NCI-H2107 treated with DMSO at 0.1 percent for 48 hours (cell line): Measurements from ENCODE around the gene FAM131B.
"Not testable (repeated sequence)": the region's sequence is repeated elsewhere in the genome, so short reads cannot be mapped to it uniquely, and the experiment has no call there.

ENCODE experiments used
- DNase-seq: peaks from one replicate; lab custom pipeline; 2025; ENCODE audit not compliant: unreplicated experiment; lab: John Stamatoyannopoulos, UW

FAM131B gene

DNA sequence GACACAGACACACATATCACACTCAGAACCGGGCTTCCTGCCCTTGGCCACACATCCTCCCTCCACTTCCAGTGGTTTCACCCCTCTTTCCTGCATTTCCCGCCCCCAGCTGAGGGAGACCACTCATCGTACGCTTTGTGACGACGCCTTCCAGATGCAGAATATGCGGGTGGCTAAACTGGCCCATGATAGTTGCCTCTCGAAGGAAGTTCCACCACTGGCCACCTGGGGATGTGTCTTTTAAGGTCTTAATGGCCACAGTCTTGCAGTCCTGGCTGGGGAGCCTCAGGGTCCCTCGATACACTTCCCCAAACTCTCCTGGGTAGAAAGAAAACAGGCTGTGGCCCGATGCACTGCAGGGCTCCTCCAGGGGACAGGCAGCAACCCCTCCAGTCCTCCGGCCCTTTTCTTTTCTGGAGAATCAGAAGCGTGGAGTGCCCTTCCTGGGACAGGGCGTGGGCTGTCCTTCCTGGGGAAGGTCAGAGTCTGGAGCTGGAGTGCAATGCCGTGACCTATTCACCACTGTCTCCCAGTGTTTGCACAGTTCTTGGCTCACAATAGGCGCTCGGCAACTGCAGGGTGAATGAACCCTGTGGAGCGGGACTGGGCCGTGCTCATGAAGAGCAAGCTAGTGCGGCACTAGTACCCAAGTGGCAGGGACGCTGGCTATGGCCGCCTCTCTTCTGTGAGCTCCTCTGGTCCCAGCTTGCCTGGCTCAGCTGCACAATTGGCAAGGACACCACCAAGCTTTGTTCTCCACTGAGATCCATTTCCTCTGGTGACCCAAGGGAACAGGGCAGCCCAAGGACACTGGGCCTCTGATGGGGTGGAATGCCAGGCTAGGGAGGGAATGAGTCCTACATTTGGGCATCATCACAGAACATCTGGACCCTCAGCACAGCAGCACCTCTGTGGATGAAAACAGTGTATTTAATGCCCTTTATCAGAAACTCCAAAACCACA lies 33.0 kb upstream of the FAM131B start:
- DNase-seq = no peak

DNA sequence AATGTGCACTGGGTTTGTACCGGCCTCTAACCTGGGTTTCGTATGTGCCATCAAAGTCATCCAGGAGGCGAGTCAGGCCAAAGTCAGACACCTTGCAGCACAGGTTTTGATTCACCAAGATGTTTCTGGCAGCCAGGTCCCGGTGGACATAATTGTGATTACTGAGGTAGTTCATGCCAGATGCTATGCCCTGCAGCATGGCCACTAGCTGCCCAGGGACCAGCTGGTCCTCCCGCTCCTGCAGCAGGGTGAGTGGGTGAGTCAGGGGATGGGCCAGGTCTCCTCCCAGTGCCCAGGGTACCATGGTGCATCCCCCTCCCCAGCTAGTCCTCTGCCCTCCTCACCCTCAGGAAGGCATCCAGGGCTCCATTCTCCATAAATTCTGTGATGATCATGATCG lies 32.3 kb upstream of the FAM131B start:
- DNase-seq = no peak

DNA sequence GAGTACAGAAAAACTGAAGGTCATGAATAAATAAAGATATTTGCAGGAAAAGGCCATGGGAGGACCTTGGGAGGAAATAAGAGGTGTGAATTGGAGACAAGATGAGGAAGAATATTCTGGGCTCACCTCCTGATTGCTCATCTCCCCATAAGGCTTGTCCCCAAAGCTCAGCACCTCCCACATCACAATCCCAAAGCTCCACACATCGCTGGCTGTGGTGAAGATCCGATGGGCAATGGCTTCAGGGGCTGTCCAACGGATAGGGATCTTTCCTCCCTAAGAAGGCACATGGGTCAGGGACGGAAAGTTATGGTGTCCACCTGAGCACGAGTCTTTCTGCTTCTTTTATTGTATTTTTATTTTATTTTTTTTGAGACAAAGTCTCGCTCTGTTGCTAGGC lies 31.6 kb upstream of the FAM131B start:
- no peak for DNase-seq

DNA sequence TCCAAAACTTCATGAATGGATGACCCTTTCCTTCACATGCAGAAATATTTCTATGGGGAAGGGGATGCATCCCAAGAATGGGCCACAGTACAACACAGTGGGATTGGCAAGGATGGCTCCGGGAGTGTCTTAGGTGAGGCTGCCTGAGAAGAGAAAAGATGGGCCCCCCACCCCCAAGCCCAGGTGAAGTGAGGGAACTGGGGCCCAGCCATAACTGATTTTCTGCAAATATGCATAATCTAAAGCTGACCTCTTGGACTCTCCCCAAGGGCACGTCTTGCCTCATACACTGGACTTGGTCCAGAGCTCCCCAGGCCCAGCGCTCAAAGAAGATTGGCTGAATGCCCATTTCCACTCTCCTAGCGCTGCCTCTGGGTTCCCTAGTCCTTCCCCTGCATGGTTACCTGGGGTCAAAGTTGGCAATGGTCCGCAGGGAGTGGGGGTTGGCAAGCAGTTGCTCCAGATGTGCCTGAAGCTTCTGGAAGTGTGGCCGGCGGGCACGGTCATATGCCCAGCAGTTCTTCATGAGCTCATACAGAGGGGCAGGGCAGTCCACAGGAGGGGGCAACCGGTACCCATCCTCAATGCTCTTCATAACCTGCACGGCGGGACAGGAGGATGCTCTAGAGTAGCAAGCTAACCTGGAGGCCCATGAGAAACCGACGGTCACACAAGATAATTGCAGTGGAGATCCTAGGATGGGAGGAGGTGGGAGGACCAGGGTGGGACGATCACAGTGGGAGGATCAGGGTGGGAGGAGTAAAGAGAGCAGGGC lies 30.9 kb upstream of the FAM131B start:
- no peak for DNase-seq

DNA sequence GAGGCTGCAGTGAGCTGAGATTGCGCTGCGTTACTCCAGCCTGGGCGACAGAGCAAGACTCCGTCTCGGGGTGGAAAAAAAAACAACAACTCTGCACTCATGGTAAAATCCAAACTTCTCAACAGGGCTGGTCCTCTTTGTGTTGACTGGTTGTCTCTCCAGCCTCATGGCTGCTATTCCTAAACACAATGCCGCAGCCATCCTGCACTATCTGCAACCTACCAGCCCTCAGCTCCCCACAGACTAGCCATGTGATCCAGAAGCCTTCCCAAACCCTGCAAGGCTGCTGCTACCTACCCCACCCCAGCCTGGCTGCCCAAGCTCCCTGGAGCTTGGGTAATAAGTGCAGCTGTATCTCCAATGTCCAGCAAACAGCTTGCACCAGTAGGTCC lies 30.4 kb upstream of the FAM131B start:
- DNase-seq = no peak

DNA sequence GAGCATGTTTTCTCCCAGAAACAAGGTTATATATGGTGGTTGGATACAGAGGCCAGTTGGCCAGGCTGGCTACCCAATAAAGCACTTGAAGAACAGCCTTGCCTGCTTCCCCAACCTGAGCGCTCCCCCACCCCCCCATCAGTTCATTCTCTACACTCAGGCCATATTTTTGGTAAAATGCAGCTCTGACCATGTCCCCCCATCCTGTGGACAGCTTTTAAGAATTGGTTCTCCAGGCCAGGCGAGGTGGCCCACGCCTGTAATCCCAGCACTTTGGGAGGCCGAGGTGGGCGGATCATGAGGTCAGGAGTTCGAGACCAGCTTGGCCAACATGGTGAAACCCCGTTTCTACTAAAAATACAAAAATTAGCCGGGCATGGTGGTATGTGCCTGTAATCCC lies 29.9 kb upstream of the FAM131B start:
- DNase-seq = not testable (repeated sequence)

DNA sequence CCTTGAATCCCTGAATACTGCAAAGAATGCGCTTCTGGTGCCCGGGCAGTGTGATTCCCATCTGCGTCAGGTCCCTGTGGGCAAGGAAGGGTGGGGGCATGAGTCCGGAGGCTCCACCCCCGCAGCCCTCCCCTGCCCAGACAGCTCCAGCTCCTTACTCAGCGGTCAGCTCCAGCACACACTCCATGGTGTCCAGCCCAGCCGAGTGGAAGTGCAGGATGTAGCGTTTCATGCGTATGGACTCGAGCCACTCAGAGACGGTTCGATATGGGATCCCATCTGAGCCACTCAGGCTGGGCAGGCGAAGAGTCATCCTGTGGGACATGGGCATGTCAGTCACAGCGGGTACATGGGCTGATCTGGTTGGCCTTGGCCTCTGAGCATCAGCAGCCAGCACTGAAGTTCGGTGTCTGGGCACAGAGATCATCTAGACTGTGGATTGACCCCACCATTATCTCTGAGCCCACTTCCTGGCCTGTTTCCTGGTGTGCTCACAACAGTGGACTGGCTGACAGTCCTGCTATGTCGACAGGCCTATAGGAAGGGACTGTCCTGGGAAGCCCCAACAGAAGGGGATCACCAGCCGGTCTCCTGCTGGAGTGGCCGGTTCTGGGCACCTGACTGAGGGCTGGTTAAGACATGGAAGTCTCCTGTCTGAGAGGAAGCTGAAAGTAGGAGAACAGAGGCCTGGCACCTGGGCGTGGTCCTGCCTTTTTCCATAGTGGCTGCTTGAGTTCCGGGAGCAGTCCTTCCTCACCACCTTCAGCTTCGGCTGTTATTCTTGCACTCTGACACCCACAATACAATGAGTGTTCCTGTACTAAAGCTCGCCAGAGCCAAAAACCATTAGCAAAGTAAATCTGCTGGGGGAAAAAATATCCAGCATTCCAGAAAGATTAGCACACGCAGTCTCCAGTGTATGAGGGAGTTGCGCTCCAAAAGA lies 29.2 kb upstream of the FAM131B start:
- no peak for DNase-seq

DNA sequence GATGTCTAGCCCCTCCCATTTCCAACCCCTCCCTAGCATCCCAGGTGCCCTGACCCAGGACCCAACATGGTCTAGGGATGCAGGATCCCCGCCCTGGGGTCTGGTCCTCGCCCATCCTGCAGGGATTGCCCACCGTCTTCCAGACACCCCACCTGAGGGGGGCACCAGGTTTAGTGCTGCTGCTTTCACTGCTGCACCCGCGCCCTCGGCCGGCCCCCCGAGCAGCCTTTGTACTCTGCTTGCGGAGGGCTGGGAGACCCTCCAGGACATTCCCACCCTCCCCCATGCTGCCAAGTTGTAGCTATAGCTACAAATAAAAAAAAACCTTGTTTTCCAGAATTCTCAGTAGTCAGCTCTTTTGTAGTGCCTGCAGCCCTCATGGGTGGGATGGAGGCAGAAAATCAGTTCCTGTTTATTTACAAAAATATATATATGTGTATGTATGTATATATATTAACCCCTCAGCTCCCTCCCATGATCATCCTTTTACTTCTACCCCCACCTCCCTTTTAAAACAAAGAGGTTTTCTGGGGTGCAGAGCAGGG lies 28.3 kb upstream of the FAM131B start:
- DNase-seq = no peak

DNA sequence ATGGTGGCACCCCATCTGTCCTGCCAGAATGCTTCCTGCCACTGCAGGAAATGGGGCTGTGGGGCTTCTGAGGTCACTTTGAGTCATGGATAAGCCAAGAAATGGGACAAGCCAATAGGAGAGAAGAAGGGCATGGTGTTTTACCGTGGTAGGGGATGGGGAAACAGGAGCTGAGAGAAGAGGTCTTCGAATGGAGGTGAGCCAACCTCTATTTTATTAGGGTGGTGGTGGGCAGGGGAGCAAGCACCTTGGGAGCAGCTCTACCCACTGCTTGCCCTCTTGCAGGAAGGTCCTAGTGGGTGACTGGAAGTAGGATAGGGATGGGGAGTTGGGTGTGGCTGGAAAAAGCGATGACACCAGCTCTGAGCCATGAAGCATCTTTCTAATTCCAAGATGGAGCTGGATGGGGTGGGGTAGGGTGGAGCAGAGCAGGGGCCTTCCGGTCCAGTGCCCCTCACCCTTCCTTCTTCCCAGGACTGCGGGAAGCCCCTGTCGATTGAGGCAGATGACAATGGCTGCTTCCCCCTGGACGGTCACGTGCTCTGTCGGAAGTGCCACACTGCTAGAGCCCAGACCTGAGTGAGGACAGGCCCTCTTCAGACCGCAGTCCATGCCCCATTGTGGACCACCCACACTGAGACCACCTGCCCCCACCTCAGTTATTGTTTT lies 27.7 kb upstream of the FAM131B start:
- DNase-seq = no peak

DNA sequence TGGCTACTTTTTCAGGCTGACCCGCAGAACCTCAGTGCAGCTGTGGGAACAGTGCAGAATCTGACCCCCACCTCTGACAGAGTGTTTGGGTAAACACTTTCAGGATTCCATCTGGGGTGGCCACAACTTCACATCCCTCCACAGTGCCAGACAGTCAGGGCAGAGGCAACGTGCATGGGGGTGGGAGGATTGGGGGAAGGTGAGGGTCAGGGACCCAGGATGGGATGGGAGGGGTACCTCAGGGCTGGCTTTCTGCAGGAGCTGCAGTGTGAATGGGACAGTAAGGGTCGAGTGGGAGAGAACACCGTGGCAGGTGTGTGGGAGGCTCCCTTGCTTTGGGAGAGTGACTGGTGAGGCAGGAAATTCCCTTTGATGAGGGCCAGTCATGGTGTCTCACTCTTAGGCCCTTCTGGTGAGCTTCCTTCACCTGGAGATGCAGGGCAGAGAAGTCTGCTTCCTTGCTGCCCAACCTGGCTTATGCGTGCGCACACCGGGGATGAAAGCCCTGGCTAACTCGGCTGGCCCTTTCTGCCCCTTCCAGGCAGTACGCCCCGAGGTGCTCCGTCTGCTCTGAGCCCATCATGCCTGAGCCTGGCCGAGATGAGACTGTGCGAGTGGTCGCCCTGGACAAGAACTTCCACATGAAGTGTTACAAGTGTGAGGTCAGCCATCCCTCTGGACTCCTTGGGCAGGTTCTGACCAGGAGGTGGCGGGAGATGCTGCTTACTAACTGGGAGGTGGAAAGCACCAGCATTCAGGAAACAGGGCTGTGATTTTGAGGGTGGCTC lies 27.0 kb upstream of the FAM131B start:
- DNase-seq = no peak

DNA sequence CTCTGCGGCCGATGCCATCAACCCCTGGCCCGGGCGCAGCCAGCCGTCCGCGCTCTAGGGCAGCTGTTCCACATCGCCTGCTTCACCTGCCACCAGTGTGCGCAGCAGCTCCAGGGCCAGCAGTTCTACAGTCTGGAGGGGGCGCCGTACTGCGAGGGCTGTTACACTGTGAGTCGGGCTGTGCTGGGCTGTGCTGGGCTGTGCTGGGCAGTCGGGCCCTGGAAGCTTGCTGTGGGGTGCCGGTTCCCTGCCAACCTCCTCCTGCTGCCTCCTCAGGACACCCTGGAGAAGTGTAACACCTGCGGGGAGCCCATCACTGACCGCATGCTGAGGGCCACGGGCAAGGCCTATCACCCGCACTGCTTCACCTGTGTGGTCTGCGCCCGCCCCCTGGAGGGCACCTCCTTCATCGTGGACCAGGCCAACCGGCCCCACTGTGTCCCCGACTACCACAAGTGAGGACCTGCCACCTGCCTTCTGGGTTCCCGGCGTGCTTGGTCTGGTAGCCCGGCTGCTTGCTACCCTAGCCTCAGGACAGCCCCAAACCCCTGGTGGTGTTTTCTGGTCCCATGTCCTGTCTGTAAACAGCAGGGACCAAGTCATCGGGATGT lies 26.1 kb upstream of the FAM131B start:
- no peak for DNase-seq

DNA sequence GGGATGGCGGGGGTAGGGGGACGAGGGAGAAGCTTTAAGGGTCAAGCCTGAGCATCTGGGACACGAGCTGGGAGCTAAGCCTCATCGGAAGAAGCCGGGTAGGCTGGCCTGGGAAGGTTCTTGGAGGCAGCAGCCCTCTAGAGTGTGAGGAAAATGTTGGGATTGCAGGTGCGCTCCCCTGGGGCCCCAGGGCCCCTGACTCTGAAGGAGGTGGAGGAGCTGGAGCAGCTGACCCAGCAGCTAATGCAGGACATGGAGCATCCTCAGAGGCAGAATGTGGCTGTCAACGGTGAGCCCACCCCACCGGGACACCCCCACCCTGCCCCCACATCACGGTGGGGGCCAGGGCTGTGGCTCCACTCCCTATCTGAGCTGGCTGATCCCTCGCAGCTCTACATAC lies 25.5 kb upstream of the FAM131B start:
- no peak for DNase-seq

DNA sequence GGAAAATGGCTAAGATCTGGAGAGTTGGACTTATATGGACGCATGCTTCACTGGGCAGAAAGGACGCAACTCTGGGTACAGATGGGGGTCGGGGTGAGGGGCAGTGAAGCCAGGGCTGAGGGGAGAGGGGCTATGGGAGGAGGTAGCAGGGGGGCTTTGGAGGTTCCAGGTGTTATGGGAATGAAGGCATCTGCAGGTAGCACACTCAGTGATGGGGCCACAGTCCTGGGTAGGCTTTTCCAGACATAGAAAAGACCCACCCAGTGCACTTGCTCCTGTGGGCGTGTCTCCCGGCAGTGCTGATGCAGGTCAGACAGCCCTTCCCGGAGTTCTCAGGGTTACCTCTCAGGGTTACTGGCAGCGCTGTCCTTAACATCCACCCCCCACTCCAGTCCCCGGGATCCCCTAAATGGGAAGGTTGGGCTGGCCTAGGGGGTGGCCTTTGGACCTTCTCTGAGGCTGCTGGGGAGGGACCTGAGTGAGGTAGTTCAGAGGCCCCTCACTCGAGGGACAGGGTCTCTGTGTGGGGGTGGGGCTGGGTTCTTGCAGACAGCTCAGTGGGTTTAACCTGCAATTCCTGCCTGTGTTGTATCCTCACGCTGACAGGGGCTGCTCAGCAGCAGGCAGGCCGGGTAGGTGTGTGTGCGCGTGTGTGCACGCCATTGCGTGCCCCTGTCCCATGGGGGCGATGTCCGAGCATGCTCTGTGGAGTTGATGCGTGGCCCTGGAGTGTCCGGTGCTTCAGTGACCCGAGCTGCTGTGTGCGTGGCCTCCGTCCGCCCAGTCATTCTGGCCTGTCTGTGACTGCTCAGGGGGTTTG lies 24.9 kb upstream of the FAM131B start:
- DNase-seq = no peak

DNA sequence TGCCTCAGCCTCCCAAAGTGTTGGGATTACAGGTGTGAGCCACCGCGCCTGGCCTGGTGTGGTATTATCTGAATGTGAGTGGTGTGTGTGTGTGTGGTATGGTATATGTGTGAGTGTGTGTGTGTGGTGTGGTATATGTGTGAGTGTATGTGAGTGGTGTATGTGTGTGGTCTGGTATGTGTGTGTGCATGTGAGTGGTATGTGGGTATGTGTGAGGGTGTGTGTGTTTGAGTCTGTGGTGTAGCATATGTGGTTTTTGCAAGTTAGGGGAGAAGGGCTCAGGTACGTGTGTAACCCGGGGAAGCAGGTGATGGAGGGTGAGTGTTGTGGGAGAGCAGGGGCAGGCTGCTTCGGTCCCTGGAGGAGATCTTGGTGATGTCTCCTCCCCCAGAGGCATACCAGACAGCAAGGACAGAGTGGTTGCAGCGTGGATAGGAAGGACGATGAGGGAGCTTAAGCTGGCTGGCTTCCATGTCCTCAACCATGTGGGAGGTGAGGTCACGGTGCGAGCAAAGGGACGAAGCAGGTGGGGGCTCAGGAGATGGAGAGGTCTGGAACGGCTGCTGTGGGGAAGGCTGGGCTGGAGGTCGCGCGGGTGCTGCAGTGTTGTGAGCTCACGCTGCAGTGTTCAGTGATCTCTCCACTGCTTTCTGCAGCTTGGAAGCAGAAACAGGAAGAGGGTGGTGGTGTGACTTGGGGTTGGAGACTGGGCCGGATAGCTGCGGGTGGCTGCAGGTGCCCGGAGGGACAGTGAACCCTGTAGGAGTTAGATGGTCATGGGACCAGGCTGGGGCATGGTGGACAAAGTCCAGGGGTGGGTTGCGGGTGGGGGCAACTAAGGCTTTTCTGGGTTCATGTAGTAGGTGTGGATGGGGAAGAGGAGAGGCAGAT lies 23.6 kb upstream of the FAM131B start:
- DNase-seq = no peak

DNA sequence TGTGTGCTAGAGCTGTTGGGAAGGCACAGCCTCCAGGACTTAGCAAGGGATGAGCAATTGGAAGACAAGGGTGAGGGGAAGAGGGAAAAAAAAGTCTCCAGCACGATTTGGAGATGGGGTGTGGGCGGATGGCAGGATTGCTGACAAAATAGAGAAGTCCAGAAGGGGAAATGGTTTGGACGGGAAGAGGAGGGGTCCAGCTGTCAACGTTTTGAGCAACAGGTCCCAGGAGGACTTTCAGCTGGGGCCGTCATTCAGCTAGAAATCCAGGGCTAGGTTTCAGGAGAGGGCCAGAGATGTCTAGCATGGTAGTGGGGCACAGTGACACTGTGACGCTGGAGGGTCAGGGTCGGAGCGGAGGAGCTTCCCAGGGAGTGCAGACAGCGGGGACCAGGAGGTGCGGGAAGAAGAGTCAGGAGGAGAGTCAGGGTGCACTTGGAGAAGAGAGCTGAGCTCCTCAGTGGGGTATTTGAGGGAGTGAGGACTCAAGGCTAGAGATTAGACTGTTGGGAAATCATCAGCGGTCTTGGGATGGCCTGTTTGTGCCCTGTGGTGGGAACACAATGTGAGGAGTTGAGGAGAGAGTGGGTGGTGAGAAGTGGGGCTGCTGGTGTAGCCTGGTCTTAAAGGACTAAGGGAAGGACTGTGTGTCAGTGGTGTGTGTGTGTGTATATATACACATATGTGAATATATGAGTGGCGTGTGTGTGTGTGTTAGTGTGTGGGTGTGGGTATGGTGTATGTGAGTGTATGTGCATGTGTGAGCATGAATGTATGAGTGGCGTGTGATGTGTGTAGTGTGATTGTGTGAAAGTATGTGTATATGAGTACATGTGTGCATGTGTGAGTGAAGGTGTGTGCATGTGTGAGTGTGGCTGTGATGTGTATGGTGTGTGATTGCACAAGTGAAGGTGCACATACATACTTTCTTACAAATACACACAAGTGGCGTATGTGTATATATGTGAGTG lies 22.4 kb upstream of the FAM131B start:
- no peak for DNase-seq

DNA sequence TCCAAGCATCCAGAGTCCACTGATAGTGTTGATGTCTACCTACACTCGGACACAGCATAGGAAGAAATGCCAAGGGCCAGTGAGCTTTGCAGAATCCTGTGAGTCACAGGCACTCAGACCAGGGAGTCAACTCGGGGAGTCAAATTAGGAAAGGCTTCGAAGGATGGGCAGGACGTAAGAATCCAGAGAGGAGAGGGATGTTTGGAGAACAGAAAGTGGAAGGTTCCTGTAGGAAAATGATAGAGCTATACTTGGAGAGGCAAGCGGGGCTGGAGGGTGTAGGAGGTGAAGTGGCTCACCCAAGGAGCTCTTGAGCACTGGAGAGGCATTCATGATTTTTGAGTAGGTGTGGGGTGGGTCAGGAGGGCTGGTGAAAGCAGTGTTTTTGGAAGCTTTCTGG lies 21.6 kb upstream of the FAM131B start:
- DNase-seq = no peak
